ENCODE results near the gene FCHSD1. TPM values are rescaled to one million over a fixed set of nuclear protein-coding genes. Genes with fewer than 3 reads are reported as not detected.

Gene FCHSD1
- total RNA-seq, 1 experiment from 2014 or later, result 22.7 TPM

DNA sequence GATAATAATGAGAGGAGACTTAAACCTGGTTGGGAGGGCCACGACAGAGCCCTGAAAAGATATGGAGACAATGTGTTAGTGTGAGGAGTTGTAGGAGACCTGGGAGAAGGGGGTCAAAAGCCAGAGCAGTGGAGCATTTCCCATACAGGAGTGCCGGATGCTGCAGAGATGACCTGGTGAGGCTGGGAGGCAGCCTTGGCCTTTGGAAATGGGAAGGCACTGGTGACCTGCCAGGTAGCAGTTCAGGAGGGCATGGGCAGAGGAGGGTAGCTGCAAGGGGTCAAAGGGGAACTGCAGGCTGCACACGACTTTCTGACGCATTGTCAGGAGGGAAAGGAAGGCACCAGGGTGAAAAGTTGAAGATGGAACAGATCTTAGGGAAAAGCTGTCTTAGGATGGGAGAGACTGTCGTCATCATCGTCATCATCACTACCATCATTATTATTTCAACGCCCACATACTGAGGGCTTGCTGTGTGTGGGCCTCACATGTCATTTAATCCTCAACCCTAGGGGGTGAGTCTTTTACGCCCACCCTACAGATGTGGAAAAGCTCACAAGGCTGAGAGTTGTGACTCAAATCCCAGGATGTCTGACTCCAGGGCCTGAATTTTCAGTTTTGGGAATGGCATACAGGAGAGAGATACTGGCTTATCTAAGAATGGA lies 17.5 kb upstream of the FCHSD1 start:
- Histone ChIP-seq H3K9me2 (replicated peaks; ENCODE audit: low read length) (no peaks in the 10 kb centered on the region), H3K27ac (ENCODE audit: low read length) (no peak overlapping the region), H4K20me1 (ENCODE audit: low read length) (no peaks in the 10 kb centered on the region), H3K36me3 (ENCODE audit: low read depth, low read length) (no peaks in the 10 kb centered on the region), H3K4me3 (ENCODE audit: low read length) (no peak overlapping the region), H3F3A (ENCODE audit: low read length, unreplicated experiment) (no peaks in the 10 kb centered on the region), H2AFZ (ENCODE audit: low read length) (no peak overlapping the region), H3K9me3 (ENCODE audit: low read length) (no peaks in the 10 kb centered on the region), H3K4me1 (ENCODE audit: insufficient read depth, low read length) (no peaks in the 10 kb centered on the region), H3K9ac (ENCODE audit: low read length) (no peak overlapping the region), H3K4me2 (ENCODE audit: low read length) (no peak overlapping the region), H3K27me3 (ENCODE audit: low read length) (no peaks in the 10 kb centered on the region), H3K79me2 (ENCODE audit: low read length) (no peaks in the 10 kb centered on the region)
- intact Hi-C loops (cut with micrococcal nuclease), result no loop called here
- no TSS peak for BruUV-seq (replicated peaks)
- DNase-seq (no peak), ATAC-seq (no peak)
- ChIA-PET CTCF (no interaction called here), POLR2A (ENCODE audit: unreplicated experiment) (no interaction called here)
- TF ChIP-seq, protein P1, sequence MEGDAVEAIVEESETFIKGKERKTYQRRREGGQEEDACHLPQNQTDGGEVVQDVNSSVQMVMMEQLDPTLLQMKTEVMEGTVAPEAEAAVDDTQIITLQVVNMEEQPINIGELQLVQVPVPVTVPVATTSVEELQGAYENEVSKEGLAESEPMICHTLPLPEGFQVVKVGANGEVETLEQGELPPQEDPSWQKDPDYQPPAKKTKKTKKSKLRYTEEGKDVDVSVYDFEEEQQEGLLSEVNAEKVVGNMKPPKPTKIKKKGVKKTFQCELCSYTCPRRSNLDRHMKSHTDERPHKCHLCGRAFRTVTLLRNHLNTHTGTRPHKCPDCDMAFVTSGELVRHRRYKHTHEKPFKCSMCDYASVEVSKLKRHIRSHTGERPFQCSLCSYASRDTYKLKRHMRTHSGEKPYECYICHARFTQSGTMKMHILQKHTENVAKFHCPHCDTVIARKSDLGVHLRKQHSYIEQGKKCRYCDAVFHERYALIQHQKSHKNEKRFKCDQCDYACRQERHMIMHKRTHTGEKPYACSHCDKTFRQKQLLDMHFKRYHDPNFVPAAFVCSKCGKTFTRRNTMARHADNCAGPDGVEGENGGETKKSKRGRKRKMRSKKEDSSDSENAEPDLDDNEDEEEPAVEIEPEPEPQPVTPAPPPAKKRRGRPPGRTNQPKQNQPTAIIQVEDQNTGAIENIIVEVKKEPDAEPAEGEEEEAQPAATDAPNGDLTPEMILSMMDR (conservative IDR thresholded peaks at IDR 0.05; ENCODE audit: low read depth, low read length), result no peak
- TF ChIP-seq EZH2phosphoT487 (IDR thresholded peaks at IDR 0.05; ENCODE audit: borderline replicate concordance, low read length) (no peak), EZH2 (IDR thresholded peaks at IDR 0.05; ENCODE audit: low read length, unreplicated experiment) (no peak)

DNA sequence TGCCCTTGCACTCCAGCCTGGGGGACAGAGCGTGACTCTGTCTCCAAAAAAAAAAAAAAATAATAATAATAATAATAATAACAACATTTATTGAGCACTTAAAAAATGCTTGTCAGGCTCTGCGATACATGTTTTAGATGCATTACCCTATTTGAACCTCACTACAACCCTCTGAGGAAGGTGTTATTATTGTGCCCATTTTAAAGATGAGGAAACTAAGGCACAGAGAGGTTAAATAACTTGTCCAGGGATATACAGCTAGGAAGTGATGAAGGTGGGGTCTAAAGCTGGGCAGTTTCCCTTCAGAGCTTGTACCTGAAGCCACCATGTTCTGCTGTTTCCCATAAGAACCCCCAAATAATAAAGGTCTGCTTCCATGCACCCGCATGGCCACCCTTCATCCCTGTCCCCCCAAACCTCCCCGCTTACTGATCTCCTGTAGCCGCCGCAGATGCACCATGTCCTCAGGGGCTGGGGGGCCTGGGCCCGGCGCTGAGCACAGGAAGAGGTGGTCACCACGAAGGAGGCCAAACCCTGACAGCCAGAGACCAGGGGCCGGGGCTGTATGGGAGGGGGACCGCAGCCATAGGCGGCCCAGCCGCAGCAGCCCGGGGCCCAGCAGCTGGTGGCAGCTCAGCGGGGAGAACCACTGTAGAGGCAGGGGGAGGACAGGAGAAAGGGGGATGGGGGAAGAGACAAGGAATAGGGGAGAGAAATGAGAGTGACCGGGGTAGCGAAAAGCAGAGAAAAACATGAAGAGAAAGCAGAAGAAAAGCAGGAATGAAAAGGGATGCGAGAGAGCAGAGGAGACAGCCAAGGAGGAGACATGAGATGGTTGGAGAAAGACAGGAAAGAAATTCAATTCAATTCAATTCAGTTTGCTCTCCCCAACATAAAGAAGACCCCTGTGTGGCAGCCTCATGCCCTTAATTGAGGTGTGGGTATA lies 15.1 kb upstream of the FCHSD1 start:
- Histone ChIP-seq H3K9me2 (replicated peaks; ENCODE audit: low read length) (no peaks in the 10 kb centered on the region), H4K20me1 (ENCODE audit: low read length) (no peaks in the 10 kb centered on the region), H3K4me1 (ENCODE audit: insufficient read depth, low read length) (no peaks in the 10 kb centered on the region), H3K79me2 (ENCODE audit: low read length) (no peaks in the 10 kb centered on the region), H3K9me3 (ENCODE audit: low read length) (no peaks in the 10 kb centered on the region), H3F3A (ENCODE audit: low read length, unreplicated experiment) (no peaks in the 10 kb centered on the region), H3K36me3 (ENCODE audit: low read depth, low read length) (no peaks in the 10 kb centered on the region), H3K9ac (ENCODE audit: low read length) (no peak overlapping the region), H2AFZ (ENCODE audit: low read length) (no peak overlapping the region), H3K4me2 (ENCODE audit: low read length) (no peak overlapping the region), H3K27me3 (ENCODE audit: low read length) (no peaks in the 10 kb centered on the region), H3K4me3 (ENCODE audit: low read length) (no peak overlapping the region), H3K27ac (ENCODE audit: low read length) (no peak overlapping the region)
- no TSS peak for BruUV-seq (replicated peaks)
- ChIA-PET CTCF (no interaction called here), POLR2A (ENCODE audit: unreplicated experiment) (no interaction called here)
- DNase-seq, result no peak
- no peak for ATAC-seq
- intact Hi-C loops (cut with micrococcal nuclease), result no loop called here
- TF ChIP-seq EZH2 (IDR thresholded peaks at IDR 0.05; ENCODE audit: low read length, unreplicated experiment), result no peak
- TF ChIP-seq EZH2phosphoT487 (IDR thresholded peaks at IDR 0.05; ENCODE audit: borderline replicate concordance, low read length), result no peak
- TF ChIP-seq, protein P1 (conservative IDR thresholded peaks at IDR 0.05; ENCODE audit: low read depth, low read length), result no peak

Measured in PC-3 (cell line).